Epithelial cell of esophagus (primary cell): Measurements from ENCODE around the gene SERPINB8.

ENCODE experiments used
- DNase-seq: peaks from one replicate; pipeline ENCODE4 v3.0.0; 2010; ENCODE audit warnings: low read depth
- H3K4me3 ChIP-seq: 2 replicates; pipeline ENCODE4 v1.5.1; 2011; ENCODE audit warnings: mild to moderate bottlenecking, low read length, control low read depth
- TF ChIP-seq, protein P1 (sequence below): IDR thresholded peaks from 2 replicates; pipeline ENCODE4 v1.5.1; 2011; ENCODE audit warnings: low read depth, mild to moderate bottlenecking, low read length, control low read depth, inconsistent platforms; ENCODE audit not compliant: insufficient read depth; ENCODE audit errors: missing control alignments

Gene SERPINB8

DNA sequence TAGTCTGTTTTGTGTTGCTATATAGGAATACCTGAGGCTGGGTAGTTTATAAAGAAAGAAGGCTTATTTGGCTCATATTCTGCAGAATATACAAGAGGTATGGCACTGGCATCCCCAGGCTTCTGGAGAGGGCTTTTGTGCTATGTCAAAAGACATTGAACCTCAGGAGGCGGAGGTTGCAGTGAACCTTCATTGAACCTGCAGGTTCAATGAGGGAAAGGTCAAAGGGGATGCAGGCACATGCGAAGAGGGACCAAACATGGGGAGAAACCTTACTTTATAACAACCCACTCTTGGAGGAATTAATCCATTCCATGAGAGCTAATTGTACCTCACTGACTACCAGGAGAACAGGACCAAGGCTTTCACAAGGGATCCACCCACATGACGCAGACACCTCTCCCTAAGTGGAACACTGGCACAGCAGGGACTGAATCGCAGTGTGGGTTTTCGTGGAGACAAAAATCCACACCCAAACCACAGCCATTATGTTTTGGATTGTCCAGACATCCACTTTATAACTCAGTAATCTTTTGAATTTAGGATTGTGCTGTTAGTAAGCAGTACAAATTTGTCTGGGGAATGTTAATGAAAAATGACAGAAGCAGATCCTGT lies 4.1 kb upstream of the SERPINB8 start:
- H3K4me3 ChIP-seq: no peak overlapping the region
- TF ChIP-seq, protein P1, sequence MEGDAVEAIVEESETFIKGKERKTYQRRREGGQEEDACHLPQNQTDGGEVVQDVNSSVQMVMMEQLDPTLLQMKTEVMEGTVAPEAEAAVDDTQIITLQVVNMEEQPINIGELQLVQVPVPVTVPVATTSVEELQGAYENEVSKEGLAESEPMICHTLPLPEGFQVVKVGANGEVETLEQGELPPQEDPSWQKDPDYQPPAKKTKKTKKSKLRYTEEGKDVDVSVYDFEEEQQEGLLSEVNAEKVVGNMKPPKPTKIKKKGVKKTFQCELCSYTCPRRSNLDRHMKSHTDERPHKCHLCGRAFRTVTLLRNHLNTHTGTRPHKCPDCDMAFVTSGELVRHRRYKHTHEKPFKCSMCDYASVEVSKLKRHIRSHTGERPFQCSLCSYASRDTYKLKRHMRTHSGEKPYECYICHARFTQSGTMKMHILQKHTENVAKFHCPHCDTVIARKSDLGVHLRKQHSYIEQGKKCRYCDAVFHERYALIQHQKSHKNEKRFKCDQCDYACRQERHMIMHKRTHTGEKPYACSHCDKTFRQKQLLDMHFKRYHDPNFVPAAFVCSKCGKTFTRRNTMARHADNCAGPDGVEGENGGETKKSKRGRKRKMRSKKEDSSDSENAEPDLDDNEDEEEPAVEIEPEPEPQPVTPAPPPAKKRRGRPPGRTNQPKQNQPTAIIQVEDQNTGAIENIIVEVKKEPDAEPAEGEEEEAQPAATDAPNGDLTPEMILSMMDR: no peak
- peak; percentile 34 for DNase-seq

DNA sequence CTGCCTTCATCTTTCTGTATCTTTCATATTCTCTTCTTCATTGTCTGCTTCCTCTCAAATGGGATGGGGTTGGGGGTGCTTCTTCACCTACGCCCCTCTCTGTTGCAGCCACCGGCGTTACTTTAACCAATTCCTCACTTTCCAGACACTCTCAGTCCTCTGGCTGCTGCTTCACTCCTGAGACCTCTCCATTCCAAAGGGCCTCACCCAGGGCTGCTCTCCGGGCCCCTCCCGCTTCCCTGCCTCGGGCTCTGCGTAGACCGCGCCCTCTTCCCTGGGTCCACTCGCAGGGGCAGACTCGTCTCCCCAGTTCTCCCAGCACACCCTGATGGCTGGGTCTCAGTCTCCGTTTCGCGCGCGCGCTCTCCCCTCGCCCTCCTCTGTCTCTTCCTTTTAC lies 926 bp downstream of the SERPINB8 start:
- H3K4me3 ChIP-seq: peak overlapping the region; percentile 79
- TF ChIP-seq, protein P1: no peak
- DNase-seq: peak; percentile 73

DNA sequence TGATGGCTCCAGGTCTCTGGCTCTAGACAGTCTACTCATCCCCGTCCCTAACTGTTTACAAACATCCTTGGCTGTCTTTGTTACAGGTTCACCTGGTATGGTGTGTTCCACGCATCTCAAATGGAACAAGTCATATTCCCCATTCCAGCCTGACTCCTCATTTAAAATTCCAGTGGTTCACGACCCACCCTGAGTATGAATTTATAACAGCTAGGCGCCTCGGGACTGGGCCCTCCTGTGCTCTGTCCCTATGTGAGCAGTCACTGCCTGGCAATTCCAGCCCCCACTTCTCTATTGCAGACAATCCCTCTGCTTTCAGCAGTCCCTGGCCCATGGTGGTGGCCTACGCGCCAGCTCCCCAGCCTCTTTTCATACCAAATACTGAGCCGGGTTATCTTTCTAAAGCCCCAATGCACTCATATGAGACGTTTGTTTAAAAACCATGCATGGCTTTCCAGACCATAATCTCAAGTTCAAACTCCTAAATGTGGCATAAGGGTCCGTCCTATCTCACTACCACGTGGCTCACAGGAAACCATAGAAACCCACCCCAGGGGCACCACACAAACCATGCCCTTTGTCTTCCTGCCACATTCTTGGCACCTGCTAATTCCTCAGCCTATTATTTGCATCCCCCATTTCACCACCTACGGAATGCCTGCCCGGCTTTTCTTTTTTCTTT lies 1.6 kb downstream of the SERPINB8 start:
- H3K4me3 ChIP-seq: peak overlapping the region; percentile 79
- TF ChIP-seq, protein P1: no peak
- DNase-seq: peak; percentile 48

DNA sequence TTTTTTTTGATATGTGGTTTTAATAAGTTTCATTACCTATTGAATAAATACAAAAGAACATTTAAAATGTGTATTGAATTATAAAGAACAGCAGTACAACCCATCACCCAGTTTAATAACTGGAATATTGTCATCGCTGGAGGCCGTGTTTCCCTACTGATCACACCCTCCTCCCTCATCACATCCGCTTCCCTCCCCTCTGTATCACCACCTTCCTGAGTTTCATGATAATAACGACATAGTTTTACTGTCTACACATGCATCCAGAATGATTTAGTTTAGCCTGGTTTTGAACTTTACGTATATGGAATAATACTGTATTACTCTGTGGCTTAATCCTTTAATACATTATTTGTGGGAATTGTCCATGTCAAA lies 2.1 kb downstream of the SERPINB8 start:
- H3K4me3 ChIP-seq: no peak overlapping the region
- TF ChIP-seq, protein P1: no peak
- DNase-seq: peak; percentile 47

DNA sequence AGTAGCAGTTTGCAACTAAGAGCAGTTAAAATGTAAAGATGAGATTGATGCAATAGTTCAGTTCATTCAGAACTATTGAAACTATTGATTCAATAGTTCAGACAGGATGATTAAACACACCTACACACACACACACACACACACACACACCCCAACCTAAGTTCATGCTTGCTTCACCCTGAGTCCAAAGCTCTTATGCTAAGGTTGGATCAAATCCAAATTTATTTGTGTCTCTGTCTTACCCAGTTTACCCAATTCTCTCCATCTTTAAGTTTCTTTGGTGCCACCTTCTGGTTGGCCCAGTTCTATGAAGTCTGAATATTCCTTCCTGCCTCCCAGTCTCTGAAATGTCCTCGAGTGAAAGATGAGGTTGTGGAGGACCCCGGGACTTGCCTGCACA lies 5.1 kb downstream of the SERPINB8 start:
- TF ChIP-seq, protein P1: peak; percentile 51
- DNase-seq: peak; percentile 57
- no peak overlapping the region for H3K4me3 ChIP-seq

DNA sequence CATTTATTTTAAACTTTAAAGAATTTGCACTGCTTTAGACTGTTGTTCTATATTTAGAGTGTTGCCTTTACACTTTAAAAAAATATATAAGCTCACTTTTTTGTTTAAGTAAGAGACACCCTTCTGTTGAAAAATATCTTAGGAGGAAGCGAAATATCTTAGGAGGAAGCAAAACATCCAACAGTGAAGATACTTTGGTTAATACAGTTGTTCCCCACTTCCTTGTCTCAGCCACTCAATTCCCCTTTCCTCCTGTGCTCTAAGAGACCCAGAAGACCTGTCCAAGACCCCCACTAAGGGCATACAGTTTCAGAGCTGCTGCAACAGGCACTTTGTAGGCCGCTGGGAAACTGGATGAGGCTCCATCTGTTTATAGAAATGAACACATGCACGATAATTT lies 5.7 kb downstream of the SERPINB8 start:
- no peak for DNase-seq
- TF ChIP-seq, protein P1: no peak
- no peak overlapping the region for H3K4me3 ChIP-seq

DNA sequence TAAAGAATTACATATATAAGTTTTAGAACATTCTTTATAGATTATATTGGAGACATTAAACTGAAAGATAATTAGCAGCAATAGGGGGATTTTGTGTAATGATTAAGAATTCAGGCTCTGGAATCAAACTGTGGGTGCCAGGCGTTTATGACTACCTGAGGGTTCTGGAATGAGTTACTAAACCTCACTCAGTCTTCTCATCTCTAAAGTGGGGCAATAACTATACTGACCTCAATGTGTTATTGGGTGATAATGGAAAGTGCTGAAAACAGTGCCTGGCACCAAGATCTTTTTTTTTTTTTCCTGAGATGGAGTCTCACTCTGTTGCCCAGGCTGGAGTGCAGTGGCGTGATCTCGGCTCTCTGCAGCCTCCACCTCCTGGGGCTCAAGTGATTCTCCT lies 7.2 kb downstream of the SERPINB8 start:
- DNase-seq: no peak
- no peak overlapping the region for H3K4me3 ChIP-seq
- TF ChIP-seq, protein P1: no peak
